DMS79 treated with DMSO at 0.1 percent for 48 hours (cell line): Measurements from ENCODE around the gene SOCS1.
"Not testable (repeated sequence)": the region's sequence is repeated elsewhere in the genome, so short reads cannot be mapped to it uniquely, and the experiment has no call there.

Experiments
- DNase-seq: peaks from one replicate; lab custom pipeline; 2025; lab: John Stamatoyannopoulos, UW

Gene SOCS1

GRCh38 chr16:11224894-11225676 lies 30.9 kb downstream of the SOCS1 start:
- no peak for DNase-seq

- DNase-seq = no peak
Measured at GRCh38 chr16:11224096-11224893, 31.7 kb downstream of the SOCS1 start.

DNA sequence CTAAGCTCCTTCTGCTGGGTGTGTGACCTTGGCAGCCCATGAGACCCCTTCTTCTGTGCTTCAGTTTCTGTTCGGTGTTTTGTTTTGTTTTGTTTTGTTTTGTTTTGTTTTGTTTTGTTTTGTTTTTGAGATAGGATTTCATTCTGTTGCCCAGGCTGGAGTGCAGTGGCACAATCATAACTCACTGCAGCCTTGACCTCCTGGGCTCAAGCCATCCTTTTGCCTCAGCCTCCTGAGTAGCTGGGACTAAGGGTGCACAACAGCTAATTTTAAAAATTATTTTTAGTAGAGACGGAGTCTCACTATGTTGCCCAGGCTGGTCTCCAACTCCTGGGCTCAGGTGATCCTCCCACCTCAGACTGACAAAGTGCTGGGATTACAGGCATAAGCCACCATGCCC lies 35.5 kb downstream of the SOCS1 start:
- DNase-seq = not testable (repeated sequence)

- DNase-seq = no peak
Measured at GRCh38 chr16:11219178-11219577, 36.8 kb downstream of the SOCS1 start.

- DNase-seq = no peak
Measured at GRCh38 chr16:11218604-11218962, 37.4 kb downstream of the SOCS1 start.

DNA sequence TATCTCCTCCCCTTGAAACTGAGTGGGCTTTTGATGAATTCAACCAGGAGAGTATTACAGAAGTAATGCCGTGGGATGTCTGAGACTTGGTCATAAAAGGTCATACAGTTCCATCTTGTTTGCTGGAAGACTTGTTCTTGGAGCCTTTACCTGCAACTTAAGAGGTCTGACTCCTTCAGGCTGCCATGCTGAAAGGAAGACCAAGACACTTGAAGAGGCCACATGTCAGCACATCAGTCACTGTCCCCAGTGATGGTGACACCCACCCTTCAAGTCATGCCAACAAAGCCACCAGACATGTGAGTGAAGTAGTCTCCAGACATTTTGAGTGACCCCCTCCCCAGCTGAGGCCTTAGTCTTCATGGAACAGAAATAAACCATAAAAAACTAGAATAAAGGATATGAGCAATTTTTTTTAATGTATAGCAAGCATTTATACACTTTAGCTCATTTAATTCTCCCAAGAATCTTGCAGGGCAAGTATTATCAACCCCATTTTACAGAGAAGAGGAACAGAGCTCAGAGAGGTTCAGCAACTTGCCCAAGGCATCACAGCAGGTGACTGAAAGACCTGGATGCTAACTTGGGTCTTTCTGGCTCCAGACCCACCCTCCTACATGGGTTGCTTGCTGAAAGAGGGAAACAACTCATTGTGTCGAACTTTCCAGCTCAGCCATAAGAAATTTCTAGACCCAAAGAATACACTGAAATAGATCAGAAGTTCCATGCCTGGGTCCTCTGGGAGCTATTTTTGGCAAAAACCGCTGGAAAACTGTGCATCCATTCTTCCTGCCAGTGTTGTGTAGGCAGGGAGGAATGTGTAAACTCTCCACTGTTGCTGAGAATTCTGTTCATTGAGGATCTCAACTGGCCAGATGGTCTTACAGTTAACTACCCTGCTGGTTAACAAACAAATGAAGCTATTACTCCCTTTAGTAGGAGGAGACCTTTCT lies 38.1 kb downstream of the SOCS1 start:
- DNase-seq = no peak

DNA sequence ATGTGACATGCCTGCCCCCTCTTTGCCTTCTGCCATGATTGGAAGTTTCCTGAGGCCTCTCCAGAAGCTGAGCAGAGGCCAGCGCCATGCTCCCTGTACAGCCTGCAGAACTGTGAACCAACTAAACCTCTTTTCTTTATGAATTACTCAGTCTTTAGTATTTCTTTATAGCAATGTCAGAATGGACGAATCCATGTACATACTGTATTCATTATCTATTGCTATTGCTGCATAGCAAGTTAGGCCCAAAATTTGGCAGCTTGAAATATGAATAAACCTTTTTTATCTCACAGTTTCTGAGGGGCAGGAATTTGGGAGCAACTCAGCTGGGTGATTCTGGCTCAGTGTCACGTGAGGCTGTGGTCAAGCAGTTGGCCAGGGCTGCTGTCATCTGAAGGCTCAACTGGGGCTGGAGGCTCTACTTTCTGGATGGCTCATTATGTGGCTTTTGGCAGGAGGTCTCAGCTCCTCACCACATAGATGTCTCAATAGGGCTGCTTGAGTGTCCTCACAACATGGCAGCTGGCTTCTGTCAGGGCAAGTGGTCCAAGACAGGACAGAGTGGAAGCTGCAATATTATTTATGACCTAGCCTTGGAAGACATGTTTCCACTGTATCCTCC lies 40.0 kb downstream of the SOCS1 start:
- DNase-seq = no peak

- DNase-seq = no peak
Measured at GRCh38 chr16:11213799-11214198, 42.2 kb downstream of the SOCS1 start.

- no peak for DNase-seq
Measured at GRCh38 chr16:11213373-11213772, 42.6 kb downstream of the SOCS1 start.

GRCh38 chr16:11212798-11213196 lies 43.2 kb downstream of the SOCS1 start:
- no peak for DNase-seq

DNA sequence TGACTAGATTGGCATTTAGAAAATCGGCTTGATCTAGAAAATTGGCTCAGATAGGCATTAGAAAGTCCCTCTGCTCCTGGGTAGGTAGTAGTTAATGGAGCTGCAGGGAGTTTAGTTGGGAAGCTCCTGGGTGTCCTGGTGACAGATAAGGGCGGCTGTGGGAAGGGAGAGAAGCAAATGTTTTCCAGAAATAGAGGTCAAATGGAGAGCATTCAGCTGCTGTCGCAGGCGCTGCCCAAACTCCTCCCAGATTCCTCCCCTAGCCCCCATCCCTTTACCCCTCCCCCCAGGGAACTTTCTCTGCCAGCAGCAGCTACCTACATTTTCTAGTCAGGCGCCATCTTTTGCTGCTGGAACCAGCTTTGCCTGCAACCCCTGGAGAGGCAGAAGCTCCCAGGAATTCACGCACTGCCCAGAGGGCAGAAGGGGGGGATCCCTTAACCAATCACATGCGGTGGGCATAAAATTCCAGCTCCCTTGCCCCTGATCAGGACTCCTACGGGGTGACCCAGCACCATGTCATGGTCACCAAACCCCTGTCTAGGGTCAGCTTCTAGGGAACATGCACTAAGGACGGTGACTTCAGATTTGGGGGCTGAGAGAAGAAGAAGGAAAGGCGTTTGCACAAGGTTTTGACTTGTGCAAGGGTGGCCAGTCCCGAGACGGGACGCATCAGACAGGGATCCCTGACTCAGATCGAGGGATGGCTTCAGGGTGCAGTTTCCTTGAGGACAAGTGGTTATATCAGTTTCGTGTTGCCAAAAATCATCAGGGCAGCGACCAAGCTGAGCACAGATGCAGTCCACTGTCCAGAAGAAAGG lies 43.8 kb downstream of the SOCS1 start:
- DNase-seq = no peak

GRCh38 chr16:11211061-11211976 lies 44.7 kb downstream of the SOCS1 start:
- no peak for DNase-seq

DNA sequence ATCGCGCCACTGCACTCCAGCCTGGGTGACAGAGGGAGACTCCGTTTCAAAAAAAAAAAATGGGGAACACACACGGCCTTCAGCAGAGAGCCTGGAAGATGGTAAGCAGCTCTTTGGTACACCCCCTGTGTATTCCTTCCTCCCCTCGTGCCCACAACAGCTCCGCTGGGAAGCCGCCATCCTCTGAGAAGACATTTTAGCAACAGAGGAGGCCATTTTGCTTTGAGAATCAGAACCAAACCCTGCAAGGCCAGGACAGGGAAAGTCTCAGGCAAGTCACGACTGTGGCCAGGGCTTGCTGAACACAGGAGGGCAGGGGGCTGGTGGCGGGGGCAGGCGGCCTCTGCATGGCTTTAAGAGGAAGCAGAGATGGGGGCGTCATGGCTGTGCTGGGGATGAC lies 45.7 kb downstream of the SOCS1 start:
- DNase-seq = no peak

DNA sequence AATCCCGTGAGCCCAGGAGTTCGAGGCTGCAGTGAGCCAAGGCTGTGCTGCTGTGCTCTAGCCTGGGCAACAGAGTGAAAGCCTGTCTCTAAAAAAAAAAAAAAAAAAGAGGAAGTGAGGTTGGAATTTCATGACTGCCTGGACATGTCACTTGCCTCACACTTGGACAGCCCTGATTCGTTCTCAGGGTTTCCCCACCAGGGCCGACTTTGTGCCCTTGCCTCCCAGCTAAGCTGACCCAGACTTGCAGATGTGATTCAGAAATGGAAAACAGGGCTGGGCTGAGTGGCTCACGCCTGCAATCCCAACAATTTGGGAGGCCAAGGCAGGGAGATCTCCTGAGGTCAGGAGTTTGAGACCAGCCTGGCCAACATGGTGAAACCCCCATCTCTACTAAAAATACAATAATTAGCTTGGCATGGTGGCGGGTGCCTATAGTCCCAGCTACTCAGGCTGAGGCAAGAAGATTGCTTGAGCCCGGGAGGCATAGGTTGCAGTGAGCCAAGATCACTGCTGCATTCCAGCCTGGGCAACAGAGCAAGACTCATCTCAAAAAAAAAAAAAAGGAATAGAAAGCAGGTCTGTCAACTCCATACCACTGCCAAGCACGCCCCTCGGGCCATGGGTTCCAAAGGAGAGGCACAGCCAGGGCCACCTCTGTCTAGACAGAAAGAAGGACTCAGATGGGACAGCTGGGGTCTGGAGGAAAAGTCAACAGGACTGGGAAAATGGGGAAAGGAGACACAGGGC lies 46.9 kb downstream of the SOCS1 start:
- DNase-seq = no peak

- DNase-seq = no peak
Measured at GRCh38 chr16:11207646-11208045, 48.4 kb downstream of the SOCS1 start.

DNA sequence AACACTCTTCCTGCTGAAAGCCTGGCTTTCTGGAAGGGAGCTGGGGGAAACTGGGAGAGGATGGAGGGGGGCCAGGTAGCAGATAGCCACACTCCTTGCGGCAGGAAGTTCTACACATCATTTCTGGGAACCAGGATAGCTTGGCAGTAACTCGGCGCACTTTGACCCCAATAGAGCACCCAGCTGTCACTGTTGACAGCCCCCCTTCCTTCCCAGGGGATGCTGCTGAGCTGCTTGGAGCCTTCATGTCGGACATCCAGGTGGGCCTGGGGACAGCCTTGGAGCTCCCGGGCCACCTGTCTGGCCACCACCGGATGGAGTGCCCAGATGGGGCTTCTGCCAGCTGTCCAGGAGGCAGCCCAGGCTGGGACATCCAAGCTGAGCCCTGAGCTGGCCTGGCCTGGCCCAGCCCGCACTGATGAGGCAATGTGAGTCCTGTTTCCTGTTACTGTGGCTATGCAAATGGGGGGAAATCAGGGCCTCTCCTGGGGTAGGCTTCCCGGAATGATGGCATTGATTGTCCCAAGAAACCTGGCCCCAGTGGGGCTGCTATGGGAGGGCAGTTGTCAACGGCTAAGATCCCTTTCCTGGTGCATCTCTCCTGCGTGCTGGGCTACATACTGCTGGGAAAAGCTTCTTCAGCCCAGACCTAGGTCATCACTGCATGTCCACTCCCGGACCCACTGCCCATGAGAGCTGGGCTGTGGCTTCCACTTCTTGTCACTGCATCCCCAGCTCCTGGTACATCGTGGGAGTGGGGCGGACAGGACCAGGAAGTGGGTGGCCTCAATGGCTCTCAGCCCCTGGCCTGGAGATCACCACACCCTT lies 50.0 kb downstream of the SOCS1 start:
- DNase-seq = no peak

- DNase-seq = no peak
Measured at GRCh38 chr16:11205065-11205699, 50.8 kb downstream of the SOCS1 start.
